Keratinocyte (primary cell): ENCODE results near the gene KDM4B. TPM values are rescaled to one million over a fixed set of nuclear protein-coding genes. Genes with fewer than 3 reads are reported as not detected.

Experiments used
- DNase-seq: peaks from one replicate; pipeline ENCODE4 v3.0.0-alpha.2; 2011; ENCODE audit warnings: low read depth, missing footprints, low spot score
- FAIRE-seq: peaks from 2 replicates; lab custom pipeline; 2011; peaks lifted over from hg19 to GRCh38; lab: Jason Lieb, UNC
- H2AFZ ChIP-seq: 2 replicates; pipeline ENCODE4 v1.6.0; 2012; ENCODE audit warnings: low read length, control low read depth, inconsistent platforms; ENCODE audit not compliant: control insufficient read depth
- H3K27ac ChIP-seq: 2 replicates; pipeline ENCODE4 v1.5.1; 2011; ENCODE audit warnings: low read length; ENCODE audit not compliant: control insufficient read depth, insufficient read depth
- H3K27me3 ChIP-seq: 3 replicates; pipeline ENCODE4 v1.6.0; 2011; ENCODE audit warnings: low read length; ENCODE audit not compliant: control insufficient read depth, insufficient read depth; ENCODE audit errors: extremely low read depth
- H3K36me3 ChIP-seq, 2 experiments: 2 replicates in 1 of 2; 3 replicates in 1 of 2; pipeline ENCODE4 v1.5.1; 2011; ENCODE audit warnings: low read length in 2 of 2, mild to moderate bottlenecking in 1 of 2; ENCODE audit not compliant: control insufficient read depth in 2 of 2, insufficient read depth in 2 of 2; ENCODE audit errors: extremely low read depth in 1 of 2
- H3K4me1 ChIP-seq: 3 replicates; pipeline ENCODE4 v1.5.1; 2011; ENCODE audit warnings: low read length; ENCODE audit not compliant: control insufficient read depth, insufficient read depth; ENCODE audit errors: extremely low read depth
- H3K4me2 ChIP-seq: 3 replicates; pipeline ENCODE4 v1.6.0; 2011; ENCODE audit warnings: low read depth, low read length; ENCODE audit not compliant: control insufficient read depth, insufficient read depth; ENCODE audit errors: extremely low read depth
- H3K4me3 ChIP-seq, 3 experiments: fragments of 200-600 bp in 1 of 3; sonication (generic) in 1 of 3; 2 replicates in 2 of 3; 3 replicates in 1 of 3; pipeline ENCODE4 v1.5.1; 2011 to 2016; ENCODE audit warnings: low read length in 3 of 3, mild to moderate bottlenecking in 3 of 3, control low read depth in 2 of 3, inconsistent platforms in 1 of 3, low read depth in 1 of 3, mixed read lengths in 1 of 3, mixed run types in 1 of 3, moderate library complexity in 1 of 3; ENCODE audit not compliant: control insufficient read depth in 2 of 3, insufficient read depth in 2 of 3; ENCODE audit errors: extremely low read depth in 1 of 3
- H3K79me2 ChIP-seq: 2 replicates; pipeline ENCODE4 v1.6.0; 2012; ENCODE audit warnings: low read length; ENCODE audit not compliant: control insufficient read depth, insufficient read depth
- H3K9ac ChIP-seq: 3 replicates; pipeline ENCODE4 v1.6.0; 2011; ENCODE audit warnings: low read length; ENCODE audit not compliant: control insufficient read depth, insufficient read depth; ENCODE audit errors: extremely low read depth
- H3K9me1 ChIP-seq: 3 replicates; pipeline ENCODE4 v1.6.0; 2011; ENCODE audit warnings: low read length; ENCODE audit not compliant: control insufficient read depth, insufficient read depth; ENCODE audit errors: extremely low read depth
- H3K9me3 ChIP-seq: 2 replicates; pipeline ENCODE4 v1.5.1; 2012; ENCODE audit warnings: low read depth, low read length; ENCODE audit not compliant: control insufficient read depth
- H4K20me1 ChIP-seq: 3 replicates; pipeline ENCODE4 v1.6.0; 2011; ENCODE audit warnings: low read length; ENCODE audit not compliant: control insufficient read depth, insufficient read depth; ENCODE audit errors: extremely low read depth
- EZH2 ChIP-seq: IDR thresholded peaks from one replicate; pipeline ENCODE4 v1.6.1; 2012; ENCODE audit warnings: inconsistent platforms, mild to moderate bottlenecking, low read length, moderate library complexity
- dilution Hi-C: fragments of 300-500 bp; cut with MboI; formaldehyde crosslinking; loops from one replicate; pipeline ENCODE4 v1.7.0; 2020; ENCODE audit warnings: low sequenced_read_pairs; ENCODE audit not compliant: extremely low pct_ligation_motif_present
- polyA plus RNA-seq, 5 experiments: library from polyadenylated mRNA; depleted of rRNA in 3 of 5; stranded (reverse) in 3 of 5; stranded (forward) in 1 of 5; unstranded in 1 of 5; fragments of >200 nt; gene quantifications; 1 replicate in 1 of 5; 2 replicates in 3 of 5; 3 replicates in 1 of 5; pipeline versions ENCODE4 v1.2.1 to v1.2.3, GENCODE V29; 2011 to 2012; ENCODE audit warnings: missing spikeins in 2 of 5, low read depth in 1 of 5, low replicate concordance in 1 of 5
- TF ChIP-seq, protein P1 (sequence below), 3 experiments: IDR thresholded peaks in 1 of 3; conservative IDR thresholded peaks in 1 of 3; optimal IDR thresholded peaks in 1 of 3; 2 replicates in 2 of 3; 3 replicates in 1 of 3; pipeline versions ENCODE3 to v1.5.1; 2011; ENCODE audit warnings: low read length in 3 of 3, mild to moderate bottlenecking in 3 of 3, moderate library complexity in 2 of 3, control low read depth in 1 of 3, inconsistent platforms in 1 of 3; ENCODE audit not compliant: insufficient read depth in 2 of 3; ENCODE audit errors: extremely low read depth in 1 of 3

Gene KDM4B
- polyA plus RNA-seq, 1 donor (not counting 4 experiments of a cell fraction or from before 2014, with no cell fraction given), result 6.2 TPM

DNA sequence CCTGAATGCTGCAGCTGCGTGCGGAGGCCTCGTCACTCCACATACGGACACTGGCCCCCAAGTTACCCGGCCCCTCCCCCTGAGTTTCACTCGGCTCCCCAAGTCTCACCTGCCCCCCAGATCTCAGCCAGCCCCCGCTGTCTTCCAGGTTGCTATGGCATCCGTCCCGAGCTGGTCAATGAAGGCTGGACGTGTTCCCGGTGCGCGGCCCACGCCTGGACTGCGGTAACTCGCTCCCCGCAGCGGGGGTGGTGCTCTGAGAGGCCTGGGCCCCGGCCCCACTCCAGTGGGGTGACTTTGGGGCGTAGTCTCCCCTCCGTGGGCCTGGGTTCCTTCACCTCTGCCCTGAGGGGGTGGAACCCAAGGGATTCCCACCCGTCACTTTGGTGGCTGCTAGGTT lies 168.2 kb downstream of the KDM4B start:
- no peak for FAIRE-seq
- Histone ChIP-seq H3K27me3 (no peaks in the 10 kb centered on the region), H3K9me3 (no peaks in the 10 kb centered on the region), H2AFZ (no peak overlapping the region), H3K4me3 (no peak overlapping the region), H3K27ac (no peak overlapping the region), H4K20me1 (no peaks in the 10 kb centered on the region), H3K9ac (no peak overlapping the region), H3K4me1 (peaks cover under 1% of the 10 kb centered on the region), H3K79me2 (no peaks in the 10 kb centered on the region), H3K9me1 (no peaks in the 10 kb centered on the region), H3K4me2 (no peak overlapping the region), H3K36me3 (peaks cover 5 to 43% of the 10 kb centered on the region in 2 experiments)
- dilution Hi-C loops, result no loop called here
- TF ChIP-seq EZH2, result no peak
- TF ChIP-seq, protein P1, sequence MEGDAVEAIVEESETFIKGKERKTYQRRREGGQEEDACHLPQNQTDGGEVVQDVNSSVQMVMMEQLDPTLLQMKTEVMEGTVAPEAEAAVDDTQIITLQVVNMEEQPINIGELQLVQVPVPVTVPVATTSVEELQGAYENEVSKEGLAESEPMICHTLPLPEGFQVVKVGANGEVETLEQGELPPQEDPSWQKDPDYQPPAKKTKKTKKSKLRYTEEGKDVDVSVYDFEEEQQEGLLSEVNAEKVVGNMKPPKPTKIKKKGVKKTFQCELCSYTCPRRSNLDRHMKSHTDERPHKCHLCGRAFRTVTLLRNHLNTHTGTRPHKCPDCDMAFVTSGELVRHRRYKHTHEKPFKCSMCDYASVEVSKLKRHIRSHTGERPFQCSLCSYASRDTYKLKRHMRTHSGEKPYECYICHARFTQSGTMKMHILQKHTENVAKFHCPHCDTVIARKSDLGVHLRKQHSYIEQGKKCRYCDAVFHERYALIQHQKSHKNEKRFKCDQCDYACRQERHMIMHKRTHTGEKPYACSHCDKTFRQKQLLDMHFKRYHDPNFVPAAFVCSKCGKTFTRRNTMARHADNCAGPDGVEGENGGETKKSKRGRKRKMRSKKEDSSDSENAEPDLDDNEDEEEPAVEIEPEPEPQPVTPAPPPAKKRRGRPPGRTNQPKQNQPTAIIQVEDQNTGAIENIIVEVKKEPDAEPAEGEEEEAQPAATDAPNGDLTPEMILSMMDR (optimal IDR thresholded peaks at IDR 0.05 in 1 of 3, IDR thresholded peaks at IDR 0.05 in 1 of 3, conservative IDR thresholded peaks at IDR 0.05 in 1 of 3; ENCODE audit: extremely low read depth in 1 of 3, insufficient read depth in 2 of 3, low read length in 3 of 3), result no peak
- no peak for DNase-seq

DNA sequence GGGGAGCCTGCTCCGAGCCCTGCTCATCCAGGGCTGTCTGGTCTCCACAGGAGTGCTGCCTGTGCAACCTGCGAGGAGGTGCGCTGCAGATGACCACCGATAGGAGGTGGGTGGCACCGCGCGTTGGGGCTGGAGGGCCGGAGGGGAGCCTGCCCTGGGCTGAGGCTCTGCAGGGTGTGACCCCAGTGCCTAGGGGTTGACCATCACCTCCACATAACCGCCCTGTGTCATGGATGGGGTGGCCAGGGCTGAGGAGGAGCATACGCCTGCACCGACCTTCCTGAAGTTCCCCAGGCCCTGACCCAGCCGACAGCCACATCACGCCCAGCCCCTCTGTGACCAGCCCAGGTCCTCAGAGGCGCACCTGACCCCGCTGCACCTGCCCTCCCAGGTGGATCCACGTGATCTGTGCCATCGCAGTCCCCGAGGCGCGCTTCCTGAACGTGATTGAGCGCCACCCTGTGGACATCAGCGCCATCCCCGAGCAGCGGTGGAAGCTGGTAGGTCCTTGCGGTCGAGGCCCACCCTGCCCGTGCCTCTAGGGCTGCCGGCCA lies 168.7 kb downstream of the KDM4B start:
- Histone ChIP-seq H3K4me2 (no peak overlapping the region), H3K4me1 (no peaks in the 10 kb centered on the region), H2AFZ (no peak overlapping the region), H3K79me2 (no peaks in the 10 kb centered on the region), H3K9ac (no peak overlapping the region), H4K20me1 (no peaks in the 10 kb centered on the region), H3K27ac (no peak overlapping the region), H3K9me3 (no peaks in the 10 kb centered on the region), H3K9me1 (no peaks in the 10 kb centered on the region), H3K27me3 (no peaks in the 10 kb centered on the region), H3K4me3 (no peak overlapping the region), H3K36me3 (peaks cover 5 to 44% of the 10 kb centered on the region in 2 experiments)
- DNase-seq (no peak), FAIRE-seq (no peak)
- dilution Hi-C loops, result no loop called here
- no peak for TF ChIP-seq EZH2
- TF ChIP-seq, protein P1 (optimal IDR thresholded peaks at IDR 0.05 in 1 of 3, IDR thresholded peaks at IDR 0.05 in 1 of 3, conservative IDR thresholded peaks at IDR 0.05 in 1 of 3; ENCODE audit: extremely low read depth in 1 of 3, insufficient read depth in 2 of 3, low read length in 3 of 3), result peak; percentile 10 to 41 (median 13)
